OCI-LY7 (cell line): ENCODE results near the gene C1orf105. TPM values are rescaled to one million over a fixed set of nuclear protein-coding genes. Genes with fewer than 3 reads are reported as not detected.

Source experiments
- BruUV-seq: library from RNA; stranded (reverse); fragments of 400-500 nt; replicated peaks from 2 replicates; lab custom pipeline; 2021; lab: Mats Ljungman, UMichigan
- CTCF ChIA-PET: fragments of 300-600 bp; sonication (Branson Sonifier 250); formaldehyde crosslinking; loops from one replicate; lab custom pipeline; 2022; ENCODE audit warnings: antibody characterized with exemption; ENCODE audit not compliant: unreplicated experiment; lab: Charles Lee
- POLR2A ChIA-PET: fragments of 300-600 bp; sonication (Branson Sonifier 250); formaldehyde crosslinking; loops from one replicate; lab custom pipeline; 2022; ENCODE audit warnings: antibody characterized with exemption; lab: Charles Lee
- DNase-seq: peaks from one replicate; pipeline ENCODE4 v3.0.0-alpha.2; 2015; ENCODE audit warnings: low spot score
- H2AFZ ChIP-seq: fragments of 200-600 bp; sonication (generic), shearing (Covaris generic); 2 replicates; pipeline ENCODE4 v1.6.1; 2014; ENCODE audit warnings: mild to moderate bottlenecking, antibody characterized with exemption, low read length, moderate library complexity
- H3K27ac ChIP-seq: fragments of 200-600 bp; sonication (generic); 2 replicates; pipeline ENCODE4 v1.5.1; 2014; ENCODE audit warnings: mixed run types, low read depth, mild to moderate bottlenecking, moderate library complexity, low read length, inconsistent platforms; ENCODE audit not compliant: poor library complexity, severe bottlenecking
- H3K36me3 ChIP-seq: fragments of 200-600 bp; sonication (generic); 2 replicates; pipeline ENCODE4 v1.6.1; 2014; ENCODE audit warnings: mild to moderate bottlenecking, antibody characterized with exemption, low read length, moderate library complexity, mixed read lengths; ENCODE audit not compliant: insufficient read depth
- H3K4me1 ChIP-seq: fragments of 200-600 bp; sonication (generic); 2 replicates; pipeline ENCODE4 v1.5.1; 2014; ENCODE audit warnings: mild to moderate bottlenecking, low read length; ENCODE audit not compliant: insufficient read depth, poor library complexity, severe bottlenecking
- H3K4me2 ChIP-seq: fragments of 200-600 bp; sonication (generic); 2 replicates; pipeline ENCODE4 v1.6.1; 2014; ENCODE audit warnings: mild to moderate bottlenecking, low read length
- H3K4me3 ChIP-seq: fragments of 200-600 bp; sonication (generic); 2 replicates; pipeline ENCODE4 v1.5.1; 2014; ENCODE audit warnings: mild to moderate bottlenecking, low read depth, low read length; ENCODE audit not compliant: poor library complexity, severe bottlenecking
- H3K79me2 ChIP-seq: fragments of 200-600 bp; sonication (generic); 2 replicates; pipeline ENCODE4 v1.6.1; 2016; ENCODE audit warnings: low read depth, mild to moderate bottlenecking, low read length, moderate library complexity, mixed read lengths; ENCODE audit not compliant: insufficient read depth
- H3K9me2 ChIP-seq: fragments of 200-600 bp; sonication (generic); 2 replicates; pipeline ENCODE4 v1.6.1; 2016; ENCODE audit warnings: mild to moderate bottlenecking, low read length, mixed read lengths; ENCODE audit not compliant: insufficient read depth
- H3K9me3 ChIP-seq: fragments of 200-600 bp; sonication (generic); 2 replicates; pipeline ENCODE4 v1.6.1; 2014; ENCODE audit warnings: mild to moderate bottlenecking, mixed run types, low read length, mixed read lengths
- H4K20me1 ChIP-seq: fragments of 200-600 bp; sonication (generic); 2 replicates; pipeline ENCODE4 v1.6.1; 2014; ENCODE audit warnings: mild to moderate bottlenecking, antibody characterized with exemption, low read length, moderate library complexity, mixed read lengths; ENCODE audit not compliant: insufficient read depth
- EZH2phosphoT487 ChIP-seq: fragments of 200-600 bp; sonication (generic); IDR thresholded peaks from 2 replicates; pipeline ENCODE4 v1.6.1; 2018; ENCODE audit warnings: low read depth, borderline replicate concordance, mild to moderate bottlenecking, mixed run types, antibody characterized with exemption, low read length, moderate library complexity, mixed read lengths
- intact Hi-C: fragments of 100-400 bp; cut with micrococcal nuclease; formaldehyde crosslinking; loops from one replicate; pipeline ENCODE4 v1.10.0; 2022; ENCODE audit not compliant: unreplicated experiment
- total RNA-seq, 2 experiments: library from RNA; depleted of rRNA in 1 of 2; stranded (reverse); fragments of >200 nt in 1 of 2; shearing (Covaris generic) in 1 of 2; gene quantifications; 2 replicates each; pipeline ENCODE4 v1.2.3, GENCODE V29; 2014 to 2022
- TF ChIP-seq, protein P1 (sequence below): fragments of 200-600 bp; sonication (generic); conservative IDR thresholded peaks from 2 replicates; pipeline ENCODE4 v1.5.1; 2014; ENCODE audit warnings: mild to moderate bottlenecking, antibody characterized with exemption, low read length, moderate library complexity, mixed read lengths

Gene C1orf105
- total RNA-seq, 2 experiments from 2014 or later = not detected

DNA sequence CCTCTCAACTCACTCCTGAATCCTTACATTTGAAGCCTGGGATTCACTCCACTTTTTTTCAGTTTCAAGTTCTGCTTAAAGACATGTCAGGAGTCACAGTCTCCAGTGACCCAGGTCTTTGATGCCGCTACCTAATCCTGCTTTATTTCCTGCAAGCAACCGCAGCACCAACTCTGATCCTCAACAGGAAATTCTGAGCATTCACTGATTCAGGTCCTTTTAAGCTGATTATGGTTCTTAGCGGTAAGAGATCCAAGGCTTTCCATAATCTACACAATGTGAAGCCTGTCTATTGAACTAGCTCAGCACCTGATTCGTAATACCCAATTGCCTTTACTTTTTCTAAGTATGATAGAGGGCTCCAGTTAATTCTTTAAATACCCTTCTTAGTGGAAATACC, 67.1 kb downstream of the C1orf105 start:
- no peak for DNase-seq
- no peak overlapping the region for H3K4me2 ChIP-seq
- intact Hi-C loops = no loop called here
- H3K79me2 ChIP-seq = no peaks in the 10 kb centered on the region
- no peaks in the 10 kb centered on the region for H3K9me2 ChIP-seq
- H3K9me3 ChIP-seq = no peaks in the 10 kb centered on the region
- ChIA-PET POLR2A (interaction anchor here (1.3 kb wide), 1 partner anchor 20 kb away, joined by 3 read pairs; no protein-coding TSS in a partner anchor), CTCF (no interaction called here)
- no peak overlapping the region for H3K4me3 ChIP-seq
- no TSS peak for BruUV-seq
- no peaks in the 10 kb centered on the region for H3K36me3 ChIP-seq
- H2AFZ ChIP-seq = no peak overlapping the region
- TF ChIP-seq EZH2phosphoT487 = no peak
- TF ChIP-seq, protein P1, sequence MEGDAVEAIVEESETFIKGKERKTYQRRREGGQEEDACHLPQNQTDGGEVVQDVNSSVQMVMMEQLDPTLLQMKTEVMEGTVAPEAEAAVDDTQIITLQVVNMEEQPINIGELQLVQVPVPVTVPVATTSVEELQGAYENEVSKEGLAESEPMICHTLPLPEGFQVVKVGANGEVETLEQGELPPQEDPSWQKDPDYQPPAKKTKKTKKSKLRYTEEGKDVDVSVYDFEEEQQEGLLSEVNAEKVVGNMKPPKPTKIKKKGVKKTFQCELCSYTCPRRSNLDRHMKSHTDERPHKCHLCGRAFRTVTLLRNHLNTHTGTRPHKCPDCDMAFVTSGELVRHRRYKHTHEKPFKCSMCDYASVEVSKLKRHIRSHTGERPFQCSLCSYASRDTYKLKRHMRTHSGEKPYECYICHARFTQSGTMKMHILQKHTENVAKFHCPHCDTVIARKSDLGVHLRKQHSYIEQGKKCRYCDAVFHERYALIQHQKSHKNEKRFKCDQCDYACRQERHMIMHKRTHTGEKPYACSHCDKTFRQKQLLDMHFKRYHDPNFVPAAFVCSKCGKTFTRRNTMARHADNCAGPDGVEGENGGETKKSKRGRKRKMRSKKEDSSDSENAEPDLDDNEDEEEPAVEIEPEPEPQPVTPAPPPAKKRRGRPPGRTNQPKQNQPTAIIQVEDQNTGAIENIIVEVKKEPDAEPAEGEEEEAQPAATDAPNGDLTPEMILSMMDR = no peak
- no peaks in the 10 kb centered on the region for H4K20me1 ChIP-seq
- no peaks in the 10 kb centered on the region for H3K4me1 ChIP-seq
- no peak overlapping the region for H3K27ac ChIP-seq

DNA sequence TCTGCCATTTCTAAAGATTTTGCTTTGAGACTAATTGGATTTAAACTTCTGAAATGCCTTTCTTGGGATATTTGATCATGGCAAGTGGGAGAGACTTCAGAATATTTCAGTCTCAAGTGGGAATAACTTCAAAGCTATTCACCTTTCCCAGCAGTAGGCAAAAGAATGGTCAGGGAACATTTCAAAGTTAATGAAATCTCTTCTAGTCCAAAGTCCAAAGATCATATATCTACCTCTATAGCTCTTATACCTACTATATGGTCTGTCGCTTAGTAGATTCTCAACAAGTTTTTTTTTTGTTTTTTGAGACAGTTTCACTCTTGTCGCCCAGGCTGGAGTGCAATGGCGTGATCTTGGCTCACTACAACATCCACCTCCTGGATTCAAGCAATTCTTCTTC, 67.9 kb downstream of the C1orf105 start:
- H3K4me2 ChIP-seq = no peak overlapping the region
- ChIA-PET POLR2A (interaction anchor here (0.6 to 1.3 kb wide), 3 partner anchors 14 to 19 kb away, joined by 3 read pairs; no protein-coding TSS in a partner anchor), CTCF (no interaction called here)
- H2AFZ ChIP-seq = no peak overlapping the region
- no peak for TF ChIP-seq EZH2phosphoT487
- TF ChIP-seq, protein P1 = no peak
- no peak overlapping the region for H3K4me3 ChIP-seq
- DNase-seq = no peak
- BruUV-seq = no TSS peak
- intact Hi-C loops = no loop called here
- no peak overlapping the region for H3K27ac ChIP-seq
- H3K36me3 ChIP-seq = no peaks in the 10 kb centered on the region
- no peaks in the 10 kb centered on the region for H3K9me3 ChIP-seq
- H3K4me1 ChIP-seq = no peaks in the 10 kb centered on the region
- no peaks in the 10 kb centered on the region for H3K79me2 ChIP-seq
- no peaks in the 10 kb centered on the region for H4K20me1 ChIP-seq
- no peaks in the 10 kb centered on the region for H3K9me2 ChIP-seq

DNA sequence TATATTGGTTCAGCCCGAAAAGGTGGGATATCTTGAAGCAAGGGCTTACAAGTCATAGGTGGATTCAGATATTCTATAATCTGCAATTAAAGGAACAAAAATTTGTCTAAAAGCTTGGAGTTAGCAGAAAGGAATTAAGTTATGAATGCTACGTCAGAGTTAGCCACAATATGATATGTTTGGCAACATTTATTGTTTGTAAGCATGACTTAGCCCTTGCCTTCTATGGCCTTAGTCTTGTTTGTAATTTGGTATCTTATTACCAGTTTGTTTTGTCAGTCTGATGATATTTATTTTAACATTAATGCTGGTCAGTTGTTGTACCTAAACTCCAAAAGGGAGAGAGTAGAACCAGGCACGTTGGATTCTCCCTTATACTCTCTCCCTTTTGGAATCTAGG, 69.4 kb downstream of the C1orf105 start:
- Histone ChIP-seq H3K9me2 (no peaks in the 10 kb centered on the region), H3K4me2 (no peak overlapping the region), H3K4me1 (no peaks in the 10 kb centered on the region), H3K79me2 (no peaks in the 10 kb centered on the region), H3K9me3 (no peaks in the 10 kb centered on the region), H3K4me3 (no peak overlapping the region), H3K27ac (no peak overlapping the region), H3K36me3 (no peaks in the 10 kb centered on the region), H2AFZ (no peak overlapping the region), H4K20me1 (no peaks in the 10 kb centered on the region)
- no peak for TF ChIP-seq EZH2phosphoT487
- TF ChIP-seq, protein P1 = no peak
- no TSS peak for BruUV-seq
- CTCF ChIA-PET = no interaction called here
- intact Hi-C loops = no loop called here
- POLR2A ChIA-PET = no interaction called here
- DNase-seq = no peak
